H1 (cell line): Measurements from ENCODE around the gene TAF4. TPM values are rescaled to one million over a fixed set of nuclear protein-coding genes. Genes with fewer than 3 reads are reported as not detected.

Experiments used
- CTCF ChIA-PET: fragments of 300-600 bp; sonication (Branson Sonifier 250); formaldehyde crosslinking; loops from one replicate; lab custom pipeline; 2021; ENCODE audit not compliant: partially characterized antibody; lab: Charles Lee
- POLR2A ChIA-PET: fragments of 300-600 bp; sonication (Branson Sonifier 250); formaldehyde crosslinking; loops from one replicate; lab custom pipeline; 2021; ENCODE audit warnings: inconsistent platforms; ENCODE audit not compliant: partially characterized antibody; lab: Charles Lee
- DNase-seq, 2 experiments: peaks; one replicate each; pipeline versions ENCODE4 v3.0.0 to v3.0.0-alpha.2; 2010 to 2022; ENCODE audit warnings: low spot score in 2 of 2, low read depth in 1 of 2, mixed read lengths in 1 of 2
- FAIRE-seq: peaks from 2 replicates; lab custom pipeline; 2011; peaks lifted over from hg19 to GRCh38; lab: Jason Lieb, UNC
- H2AFZ ChIP-seq: 2 replicates; pipeline ENCODE4 v1.8.1; 2012; ENCODE audit warnings: low read length, inconsistent platforms
- H2AK5ac ChIP-seq: 2 replicates; pipeline ENCODE4 v1.6.1; 2013; ENCODE audit warnings: low read depth, low read length
- H2BK120ac ChIP-seq: replicated peaks from 2 replicates; pipeline ENCODE3; 2013; ENCODE audit warnings: low read depth, low read length, inconsistent platforms
- H2BK12ac ChIP-seq: 2 replicates; pipeline ENCODE4 v1.6.1; 2013; ENCODE audit warnings: low read depth, low read length
- H2BK15ac ChIP-seq: 2 replicates; pipeline ENCODE4 v1.6.1; 2013; ENCODE audit warnings: low read length
- H2BK20ac ChIP-seq: 2 replicates; pipeline ENCODE4 v1.6.1; 2013; ENCODE audit warnings: low read length
- H2BK5ac ChIP-seq: 2 replicates; pipeline ENCODE4 v1.6.1; 2013; ENCODE audit warnings: low read depth, low read length
- H3K14ac ChIP-seq: 2 replicates; pipeline ENCODE4 v1.6.1; 2013; ENCODE audit warnings: inconsistent platforms; ENCODE audit not compliant: insufficient read length
- H3K18ac ChIP-seq: 2 replicates; pipeline ENCODE4 v1.6.1; 2013; ENCODE audit warnings: low read length; ENCODE audit errors: extremely low read depth
- H3K23ac ChIP-seq: 2 replicates; pipeline ENCODE4 v1.6.1; 2013; ENCODE audit warnings: inconsistent platforms; ENCODE audit not compliant: insufficient read length
- H3K23me2 ChIP-seq: 2 replicates; pipeline ENCODE4 v1.6.1; 2013; ENCODE audit warnings: low read depth, low read length
- H3K27ac ChIP-seq: 2 replicates; pipeline ENCODE4 v1.6.1; 2011; ENCODE audit warnings: low read depth, low read length, inconsistent platforms
- H3K27me3 ChIP-seq, 4 experiments: replicated peaks in 1 of 4; 1 replicate in 1 of 4; 2 replicates in 3 of 4; pipeline versions ENCODE4 v1.6.1 to v1.8.1; 2011 to 2013; ENCODE audit warnings: low read length in 3 of 4, mild to moderate bottlenecking in 3 of 4, inconsistent platforms in 2 of 4, mixed read lengths in 2 of 4, moderate library complexity in 1 of 4; ENCODE audit not compliant: control insufficient read depth in 3 of 4, insufficient read depth in 3 of 4; ENCODE audit errors: extremely low read depth in 1 of 4
- H3K36me3 ChIP-seq, 4 experiments: 2 replicates each; pipeline versions ENCODE4 v1.6.1 to v1.8.1; 2011 to 2013; ENCODE audit warnings: mild to moderate bottlenecking in 4 of 4, low read length in 3 of 4, moderate library complexity in 2 of 4, control low read depth in 1 of 4, inconsistent platforms in 1 of 4; ENCODE audit not compliant: insufficient read depth in 4 of 4, control insufficient read depth in 2 of 4
- H3K4ac ChIP-seq: replicated peaks from 2 replicates; pipeline ENCODE3; 2013; ENCODE audit warnings: low read length, low read depth, mixed read lengths, inconsistent platforms; ENCODE audit not compliant: insufficient read length
- H3K4me1 ChIP-seq, 4 experiments: replicated peaks in 1 of 4; 1 replicate in 1 of 4; 2 replicates in 3 of 4; pipeline versions ENCODE4 v1.6.1 to v1.8.1; 2011 to 2013; ENCODE audit warnings: low read length in 3 of 4, inconsistent platforms in 2 of 4, mixed read lengths in 1 of 4; ENCODE audit not compliant: insufficient read depth in 4 of 4, control insufficient read depth in 3 of 4
- H3K4me2 ChIP-seq, 2 experiments: 2 replicates each; pipeline versions ENCODE4 v1.6.1 to v1.8.1; 2011 to 2013; ENCODE audit warnings: low read depth in 2 of 2, low read length in 2 of 2, control low read depth in 1 of 2, inconsistent platforms in 1 of 2, mild to moderate bottlenecking in 1 of 2; ENCODE audit not compliant: insufficient read depth in 1 of 2
- H3K4me3 ChIP-seq, 4 experiments: fragments of 200-600, 300-600 bp in 1 of 4; sonication (generic), shearing (Covaris generic), sonication (Bioruptor Twin) in 1 of 4; 2 replicates each; pipeline versions ENCODE4 v1.5.1 to v1.8.1; 2011 to 2016; ENCODE audit warnings: low read length in 4 of 4, low read depth in 3 of 4, control low read depth in 2 of 4, inconsistent platforms in 2 of 4, mild to moderate bottlenecking in 2 of 4, mixed read lengths in 1 of 4, moderate library complexity in 1 of 4; ENCODE audit not compliant: insufficient read depth in 2 of 4; ENCODE audit errors: extremely low read depth in 1 of 4
- H3K56ac ChIP-seq: replicated peaks from 2 replicates; pipeline ENCODE3; 2013; ENCODE audit warnings: low read depth, mild to moderate bottlenecking, mixed read lengths, low read length, inconsistent platforms; ENCODE audit not compliant: insufficient read length
- H3K79me1 ChIP-seq: 2 replicates; pipeline ENCODE4 v1.6.1; 2013; ENCODE audit warnings: low read depth, low read length, control low read depth
- H3K79me2 ChIP-seq, 2 experiments: 2 replicates each; pipeline versions ENCODE4 v1.6.1 to v1.8.1; 2012 to 2013; ENCODE audit warnings: low read length in 2 of 2, mild to moderate bottlenecking in 2 of 2, inconsistent platforms in 1 of 2; ENCODE audit not compliant: insufficient read depth in 2 of 2, control insufficient read depth in 1 of 2
- H3K9ac ChIP-seq, 4 experiments: replicated peaks in 1 of 4; 1 replicate in 1 of 4; 2 replicates in 3 of 4; pipeline versions ENCODE4 v1.6.1 to v1.8.1; 2011 to 2013; ENCODE audit warnings: low read depth in 3 of 4, low read length in 3 of 4, control low read depth in 2 of 4, mild to moderate bottlenecking in 2 of 4, moderate library complexity in 2 of 4, inconsistent platforms in 1 of 4; ENCODE audit errors: extremely low read depth in 1 of 4
- H3K9me3 ChIP-seq, 2 experiments: 2 replicates each; pipeline versions ENCODE4 v1.6.1 to v1.8.1; 2012 to 2013; ENCODE audit warnings: mild to moderate bottlenecking in 2 of 2, moderate library complexity in 2 of 2, control low read depth in 1 of 2, inconsistent platforms in 1 of 2, low read depth in 1 of 2, low read length in 1 of 2, mixed read lengths in 1 of 2; ENCODE audit not compliant: insufficient read depth in 2 of 2
- H4K20me1 ChIP-seq, 2 experiments: replicated peaks in 1 of 2; 2 replicates each; pipeline versions ENCODE3 to v1.8.1; 2011 to 2013; ENCODE audit warnings: inconsistent platforms in 2 of 2, low read length in 2 of 2, mild to moderate bottlenecking in 1 of 2; ENCODE audit not compliant: insufficient read depth in 2 of 2, control insufficient read depth in 1 of 2
- H4K5ac ChIP-seq: 2 replicates; pipeline ENCODE4 v1.6.1; 2013; ENCODE audit warnings: low read length, low read depth, mixed read lengths, inconsistent platforms; ENCODE audit not compliant: insufficient read length
- H4K8ac ChIP-seq: 2 replicates; pipeline ENCODE4 v1.8.0; 2013; ENCODE audit warnings: mild to moderate bottlenecking, moderate library complexity, low read length, inconsistent platforms; ENCODE audit not compliant: insufficient read depth; ENCODE audit errors: extremely low read depth
- H4K91ac ChIP-seq: replicated peaks from 2 replicates; pipeline ENCODE3; 2013; ENCODE audit warnings: low read length, mixed read lengths, inconsistent platforms; ENCODE audit not compliant: insufficient read length
- CHD1 ChIP-seq: IDR thresholded peaks from 2 replicates; pipeline ENCODE4 v1.6.1; 2012; ENCODE audit warnings: low read depth, low read length, improper control_type of control experiment
- RFX5 ChIP-seq: IDR thresholded peaks from 2 replicates; pipeline ENCODE4 v1.6.1; 2011; ENCODE audit warnings: low read depth, low read length, improper control_type of control experiment, borderline replicate concordance
- WGBS, 2 experiments: shearing (Covaris generic) in 1 of 2; methylation state at CpG; one replicate each; pipeline versions ENCODE4 v1.1.6 to v1.1.7; 2013 to 2015; ENCODE audit warnings: low lambda C conversion rate in 2 of 2, mixed read lengths in 2 of 2, inconsistent platforms in 1 of 2, low coverage in 1 of 2, missing lambda C conversion rate in 1 of 2; ENCODE audit not compliant: insufficient replicate concordance in 2 of 2, insufficient coverage in 1 of 2, insufficient read length in 1 of 2; ENCODE audit errors: extremely low coverage in 1 of 2, missing lambda C conversion rate in 1 of 2; 5-methylcytosine and 5-hydroxymethylcytosine counted together
- polyA plus RNA-seq, 7 experiments: library from polyadenylated mRNA; depleted of rRNA in 3 of 7; stranded (reverse) in 5 of 7; unstranded in 2 of 7; fragments of >200 nt in 5 of 7; fragments of 200-250 nt in 2 of 7; gene quantifications; 1 replicate in 5 of 7; 2 replicates in 1 of 7; 4 replicates in 1 of 7; pipeline versions ENCODE4 v1.2.1 to v1.2.3, GENCODE V29; 2011 to 2013; ENCODE audit warnings: missing spikeins in 2 of 7, mixed read lengths in 2 of 7
- total RNA-seq: library from RNA; stranded (reverse); fragmentation: NEBNext Ultra II Directional; extraction: Animal tissue kit (Norgen Biotek cat#: 25700); gene quantifications from 2 replicates; pipeline ENCODE4 v1.2.1, GENCODE V29; 2021

Gene TAF4
- total and polyA plus RNA-seq, 2 of the 8 experiments (the other 6 are each of a cell fraction or from before 2014, with no cell fraction given), result 16.0 to 30.1 TPM

GRCh38 chr20:61973515-61974356, 91.9 kb downstream of the TAF4 start:
- CTCF ChIA-PET, result interaction anchor here (1.0 to 1.4 kb wide), 5 partner anchors 10 to 65 kb away, joined by 3 to 5 read pairs (median 4); no protein-coding TSS in a partner anchor
- Histone ChIP-seq H3K27ac (no peak overlapping the region), H3K4ac (no peak overlapping the region), H3K79me1 (no peaks in the 10 kb centered on the region), H3K4me1 (no peaks in the 10 kb centered on the region; a peak in 1 of 7 replicates), H3K23ac (no peak overlapping the region), H2AK5ac (no peak overlapping the region), H4K5ac (no peak overlapping the region), H2BK120ac (no peak overlapping the region), H4K8ac (no peak overlapping the region; the same call in 1 of the 2 replicates), H3K4me3 (no peak overlapping the region), H3K4me2 (no peak overlapping the region), H3K27me3 (no peaks in the 10 kb centered on the region), H2BK5ac (no peak overlapping the region), H3K56ac (no peak overlapping the region), H4K91ac (no peak overlapping the region), H3K23me2 (no peaks in the 10 kb centered on the region; the same call in 1 of the 2 replicates), H2AFZ (no peak overlapping the region), H2BK12ac (no peak overlapping the region), H3K36me3 (peaks cover 0 to 11% (median 3%) of the 10 kb centered on the region in 4 experiments; a peak in 3 of 8 replicates), H3K9ac (no peak overlapping the region), H4K20me1 (peaks cover 5 to 6% of the 10 kb centered on the region in 2 experiments), H2BK15ac (no peak overlapping the region), H3K14ac (no peak overlapping the region), H3K79me2 (no peaks in the 10 kb centered on the region), H2BK20ac (no peak overlapping the region), H3K18ac (no peak overlapping the region), H3K9me3 (no peaks in the 10 kb centered on the region)
- FAIRE-seq, result no peak
- no peak for DNase-seq
- WGBS, 2 experiments, result 93% methylated on average over 25 of the region's 25 CpGs; no CpG with 5 or more reads in 1 of the 2 experiments
- POLR2A ChIA-PET, result no interaction called here
- no peak for TF ChIP-seq RFX5
- TF ChIP-seq CHD1, result no peak
